OCI-LY7 (cell line): ENCODE results near the gene FHL1. TPM values are rescaled to one million over a fixed set of nuclear protein-coding genes. Genes with fewer than 3 reads are reported as not detected.

Experiments
- BruUV-seq: library from RNA; stranded (reverse); fragments of 400-500 nt; replicated peaks from 2 replicates; lab custom pipeline; 2021; lab: Mats Ljungman, UMichigan
- CTCF ChIA-PET: fragments of 300-600 bp; sonication (Branson Sonifier 250); formaldehyde crosslinking; loops from one replicate; lab custom pipeline; 2022; ENCODE audit warnings: antibody characterized with exemption; ENCODE audit not compliant: unreplicated experiment; lab: Charles Lee
- POLR2A ChIA-PET: fragments of 300-600 bp; sonication (Branson Sonifier 250); formaldehyde crosslinking; loops from one replicate; lab custom pipeline; 2022; ENCODE audit warnings: antibody characterized with exemption; lab: Charles Lee
- DNase-seq: peaks from one replicate; pipeline ENCODE4 v3.0.0-alpha.2; 2015; ENCODE audit warnings: low spot score
- H2AFZ ChIP-seq: fragments of 200-600 bp; sonication (generic), shearing (Covaris generic); 2 replicates; pipeline ENCODE4 v1.6.1; 2014; ENCODE audit warnings: mild to moderate bottlenecking, antibody characterized with exemption, low read length, moderate library complexity
- H3K27ac ChIP-seq: fragments of 200-600 bp; sonication (generic); 2 replicates; pipeline ENCODE4 v1.5.1; 2014; ENCODE audit warnings: mixed run types, low read depth, mild to moderate bottlenecking, moderate library complexity, low read length, inconsistent platforms; ENCODE audit not compliant: poor library complexity, severe bottlenecking
- H3K36me3 ChIP-seq: fragments of 200-600 bp; sonication (generic); 2 replicates; pipeline ENCODE4 v1.6.1; 2014; ENCODE audit warnings: mild to moderate bottlenecking, antibody characterized with exemption, low read length, moderate library complexity, mixed read lengths; ENCODE audit not compliant: insufficient read depth
- H3K4me1 ChIP-seq: fragments of 200-600 bp; sonication (generic); 2 replicates; pipeline ENCODE4 v1.5.1; 2014; ENCODE audit warnings: mild to moderate bottlenecking, low read length; ENCODE audit not compliant: insufficient read depth, poor library complexity, severe bottlenecking
- H3K4me2 ChIP-seq: fragments of 200-600 bp; sonication (generic); 2 replicates; pipeline ENCODE4 v1.6.1; 2014; ENCODE audit warnings: mild to moderate bottlenecking, low read length
- H3K4me3 ChIP-seq: fragments of 200-600 bp; sonication (generic); 2 replicates; pipeline ENCODE4 v1.5.1; 2014; ENCODE audit warnings: mild to moderate bottlenecking, low read depth, low read length; ENCODE audit not compliant: poor library complexity, severe bottlenecking
- H3K79me2 ChIP-seq: fragments of 200-600 bp; sonication (generic); 2 replicates; pipeline ENCODE4 v1.6.1; 2016; ENCODE audit warnings: low read depth, mild to moderate bottlenecking, low read length, moderate library complexity, mixed read lengths; ENCODE audit not compliant: insufficient read depth
- H3K9me2 ChIP-seq: fragments of 200-600 bp; sonication (generic); 2 replicates; pipeline ENCODE4 v1.6.1; 2016; ENCODE audit warnings: mild to moderate bottlenecking, low read length, mixed read lengths; ENCODE audit not compliant: insufficient read depth
- H3K9me3 ChIP-seq: fragments of 200-600 bp; sonication (generic); 2 replicates; pipeline ENCODE4 v1.6.1; 2014; ENCODE audit warnings: mild to moderate bottlenecking, mixed run types, low read length, mixed read lengths
- H4K20me1 ChIP-seq: fragments of 200-600 bp; sonication (generic); 2 replicates; pipeline ENCODE4 v1.6.1; 2014; ENCODE audit warnings: mild to moderate bottlenecking, antibody characterized with exemption, low read length, moderate library complexity, mixed read lengths; ENCODE audit not compliant: insufficient read depth
- CTCF ChIP-seq: fragments of 200-600 bp; sonication (generic); conservative IDR thresholded peaks from 2 replicates; pipeline ENCODE4 v1.5.1; 2014; ENCODE audit warnings: mild to moderate bottlenecking, antibody characterized with exemption, low read length, moderate library complexity, mixed read lengths
- EZH2phosphoT487 ChIP-seq: fragments of 200-600 bp; sonication (generic); IDR thresholded peaks from 2 replicates; pipeline ENCODE4 v1.6.1; 2018; ENCODE audit warnings: low read depth, borderline replicate concordance, mild to moderate bottlenecking, mixed run types, antibody characterized with exemption, low read length, moderate library complexity, mixed read lengths
- intact Hi-C: fragments of 100-400 bp; cut with micrococcal nuclease; formaldehyde crosslinking; loops from one replicate; pipeline ENCODE4 v1.10.0; 2022; ENCODE audit not compliant: unreplicated experiment
- total RNA-seq, 2 experiments: library from RNA; depleted of rRNA in 1 of 2; stranded (reverse); fragments of >200 nt in 1 of 2; shearing (Covaris generic) in 1 of 2; gene quantifications; 2 replicates each; pipeline ENCODE4 v1.2.3, GENCODE V29; 2014 to 2022

FHL1 gene
- total RNA-seq, 2 experiments from 2014 or later, result 1.4 TPM; not detected in 1

GRCh38 chrX:136227074-136227473 is 79.7 kb downstream of the FHL1 start:
- Histone ChIP-seq H3K36me3 (peaks cover 39% of the 10 kb centered on the region), H3K9me3 (no peaks in the 10 kb centered on the region), H3K27ac (no peak overlapping the region), H4K20me1 (no peaks in the 10 kb centered on the region), H2AFZ (no peak overlapping the region), H3K4me3 (no peak overlapping the region), H3K9me2 (no peaks in the 10 kb centered on the region), H3K4me1 (no peaks in the 10 kb centered on the region), H3K4me2 (no peak overlapping the region), H3K79me2 (no peaks in the 10 kb centered on the region)
- no peak for DNase-seq
- ChIA-PET CTCF (no interaction called here), POLR2A (no interaction called here)
- TF ChIP-seq CTCF (no peak), EZH2phosphoT487 (no peak)
- BruUV-seq, result no TSS peak
- intact Hi-C loops, result no loop called here

- H2AFZ ChIP-seq, result no peak overlapping the region
- CTCF ChIA-PET, result no interaction called here
- H3K79me2 ChIP-seq, result no peaks in the 10 kb centered on the region
- no peak for DNase-seq
- no peaks in the 10 kb centered on the region for H4K20me1 ChIP-seq
- POLR2A ChIA-PET, result interaction anchor here (0.6 kb wide), 1 partner anchor 668 kb away, joined by 3 read pairs; no protein-coding TSS in a partner anchor
- H3K9me3 ChIP-seq, result no peaks in the 10 kb centered on the region
- TF ChIP-seq EZH2phosphoT487 (no peak), CTCF (no peak)
- no peaks in the 10 kb centered on the region for H3K4me1 ChIP-seq
- H3K4me2 ChIP-seq, result no peak overlapping the region
- BruUV-seq, result no TSS peak
- no peak overlapping the region for H3K4me3 ChIP-seq
- H3K36me3 ChIP-seq, result peaks cover 32% of the 10 kb centered on the region
- intact Hi-C loops, result no loop called here
- H3K9me2 ChIP-seq, result no peaks in the 10 kb centered on the region
- H3K27ac ChIP-seq, result no peak overlapping the region
These were observed 80.9 kb downstream of the FHL1 start for GRCh38 chrX:136227948-136228838.

GRCh38 chrX:136228839-136229207 is 81.5 kb downstream of the FHL1 start:
- Histone ChIP-seq H3K9me3 (no peaks in the 10 kb centered on the region), H3K79me2 (no peaks in the 10 kb centered on the region), H3K9me2 (no peaks in the 10 kb centered on the region), H3K4me1 (no peaks in the 10 kb centered on the region), H3K36me3 (peaks cover 28% of the 10 kb centered on the region), H4K20me1 (no peaks in the 10 kb centered on the region), H2AFZ (no peak overlapping the region), H3K4me3 (no peak overlapping the region), H3K4me2 (no peak overlapping the region), H3K27ac (no peak overlapping the region)
- intact Hi-C loops, result no loop called here
- POLR2A ChIA-PET, result interaction anchor here (0.6 to 0.7 kb wide), 2 partner anchors 667 to 1422 kb away, joined by 3 to 4 read pairs; a partner anchor contains a TSS
- DNase-seq, result no peak
- CTCF ChIA-PET, result no interaction called here
- no TSS peak for BruUV-seq
- TF ChIP-seq CTCF (no peak), EZH2phosphoT487 (no peak)
